Retinal pigment epithelial cell (primary cell): ENCODE results near the gene ACVR1.

Experiments used
- DNase-seq: peaks from one replicate; pipeline ENCODE4 v3.0.0-alpha.2; 2010; ENCODE audit warnings: low read depth
- H3K4me3 ChIP-seq: 2 replicates; pipeline ENCODE4 v1.5.1; 2011; ENCODE audit warnings: mild to moderate bottlenecking, low read length, control low read depth, moderate library complexity
- CTCF ChIP-seq: conservative IDR thresholded peaks from 2 replicates; pipeline ENCODE4 v1.5.1; 2011; ENCODE audit warnings: low read depth, low read length, control low read depth, inconsistent platforms

Gene ACVR1

GRCh38 chr2:157803476-157803875, 72.7 kb downstream of the ACVR1 start:
- TF ChIP-seq CTCF: no peak
- no peak for DNase-seq
- H3K4me3 ChIP-seq: no peak overlapping the region

GRCh38 chr2:157800838-157801495, 75.2 kb downstream of the ACVR1 start:
- no peak for TF ChIP-seq CTCF
- H3K4me3 ChIP-seq: no peak overlapping the region
- no peak for DNase-seq

DNA sequence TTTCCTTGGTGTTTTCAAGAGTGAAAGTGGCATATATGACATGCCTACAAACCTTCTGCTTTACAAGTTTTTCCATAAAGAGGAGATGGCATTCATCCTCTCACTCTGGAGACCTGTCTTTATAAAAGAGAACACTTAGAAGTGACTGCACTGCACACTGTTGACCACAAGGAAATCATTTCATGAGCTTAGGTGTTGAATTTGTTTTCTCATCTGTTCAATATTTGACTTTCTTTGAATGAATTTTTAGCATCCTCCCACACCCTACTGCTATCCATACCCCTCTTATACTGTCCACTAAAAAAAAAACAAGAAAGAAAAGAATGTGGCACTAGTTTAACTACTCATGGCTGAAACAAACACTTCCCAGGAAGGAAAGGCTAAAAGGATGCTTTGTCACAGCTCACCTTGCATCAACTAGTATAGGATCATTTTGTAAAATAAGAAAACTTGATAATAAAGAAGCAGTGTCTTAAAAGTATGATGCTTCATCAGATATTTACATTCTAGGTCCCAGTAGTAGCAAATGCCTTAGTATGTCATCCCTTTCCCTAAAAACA, 83.0 kb downstream of the ACVR1 start:
- H3K4me3 ChIP-seq: no peak overlapping the region
- no peak for DNase-seq
- peak; percentile 36 for TF ChIP-seq CTCF

GRCh38 chr2:157792335-157793052, 83.6 kb downstream of the ACVR1 start:
- no peak for TF ChIP-seq CTCF
- no peak for DNase-seq
- no peak overlapping the region for H3K4me3 ChIP-seq

DNA sequence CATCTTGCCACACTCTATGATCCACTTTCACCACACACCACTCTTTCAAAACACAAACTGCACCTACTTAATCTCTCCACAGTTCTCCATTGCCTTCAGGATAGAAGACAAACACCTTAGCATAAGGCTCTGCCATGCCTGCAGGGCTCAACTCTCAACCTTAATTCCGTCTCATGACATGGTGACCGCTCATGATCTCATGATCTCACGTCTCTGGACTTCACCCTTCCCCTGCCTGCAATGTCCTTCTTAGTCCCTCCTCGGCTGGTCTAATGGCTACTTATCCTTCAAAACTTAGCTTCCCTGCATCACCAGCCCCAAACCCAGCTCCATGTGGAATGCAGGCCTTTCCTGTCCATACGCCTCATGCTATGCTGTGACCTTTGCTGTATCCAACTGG, 85.3 kb downstream of the ACVR1 start:
- TF ChIP-seq CTCF: no peak
- H3K4me3 ChIP-seq: no peak overlapping the region
- DNase-seq: no peak

GRCh38 chr2:157789933-157790511, 86.1 kb downstream of the ACVR1 start:
- no peak overlapping the region for H3K4me3 ChIP-seq
- TF ChIP-seq CTCF: no peak
- DNase-seq: peak; percentile 65
